Testis (tissue), 3 donors: ENCODE measurements around the gene DLEC1. TPM values are rescaled to one million over a fixed set of nuclear protein-coding genes. Genes with fewer than 3 reads are reported as not detected.

Source experiments
- DNase-seq: peaks from one replicate; pipeline ENCODE4 v3.0.0-alpha.2; 2019
- H3K27ac ChIP-seq, 2 donors: fragments of 200-600 bp; sonication (generic); one replicate each; pipeline ENCODE4 v1.5.1; 2019
- H3K27me3 ChIP-seq: fragments of 200-600 bp; sonication (generic); one replicate; pipeline ENCODE4 v1.5.1; 2019
- H3K36me3 ChIP-seq: fragments of 200-600 bp; sonication (generic); one replicate; pipeline ENCODE4 v1.5.1; 2017; ENCODE audit warnings: low read depth; ENCODE audit errors: missing control alignments
- H3K4me1 ChIP-seq: fragments of 200-600 bp; sonication (generic); one replicate; pipeline ENCODE4 v1.5.1; 2019
- H3K4me3 ChIP-seq, 2 donors: fragments of 200-600 bp; sonication (generic); one replicate each; pipeline ENCODE4 v1.5.1; 2017 to 2019
- H3K9me3 ChIP-seq: fragments of 200-600 bp; sonication (generic); one replicate; pipeline ENCODE4 v1.5.1; 2017
- POLR2A ChIP-seq: fragments of 450-650 bp; IDR thresholded peaks from one replicate; pipeline ENCODE4 v1.6.1; 2017; ENCODE audit warnings: antibody characterized with exemption, mild to moderate bottlenecking, moderate library complexity
- WGBS, 2 donors: methylation state at CpG; one replicate each; pipeline ENCODE4 v1.1.5; 2018; 5-methylcytosine and 5-hydroxymethylcytosine counted together
- intact Hi-C: fragments of 100-400 bp; cut with DNase I; formaldehyde crosslinking; loops from one replicate; pipeline ENCODE4 v1.15.1; 2023; ENCODE audit warnings: low total_unique reads
- polyA plus RNA-seq: library from polyadenylated mRNA; stranded (reverse); fragments of 350-450 nt; fragmentation: Illumina TruSeq; extraction: RNeasy Lipid Tissue Mini Kit (QIAGEN cat#74804); gene quantifications from one replicate; pipeline ENCODE4 v1.2.3, GENCODE V29; 2014; ENCODE audit warnings: low read depth, low replicate concordance; ENCODE audit not compliant: insufficient read depth
- total RNA-seq, 2 donors: library from RNA; depleted of rRNA; stranded (reverse); fragments of >200 nt; gene quantifications; one replicate each; pipeline ENCODE4 v1.2.3, GENCODE V29; 2016
- TF ChIP-seq, protein P1 (sequence below), 3 experiments: fragments of 450-650 bp in 2 of 3; fragments of 200-600 bp in 1 of 3; sonication (generic) in 1 of 3; IDR thresholded peaks; one replicate each; pipeline ENCODE4 v1.5.1; 2016 to 2019; ENCODE audit warnings: antibody characterized with exemption in 3 of 3, mild to moderate bottlenecking in 2 of 3, moderate library complexity in 1 of 3

DLEC1 gene
- total and polyA plus RNA-seq, 3 donors from 2014 or later, result 32.3 to 40.8 (median 36.9) TPM

DNA sequence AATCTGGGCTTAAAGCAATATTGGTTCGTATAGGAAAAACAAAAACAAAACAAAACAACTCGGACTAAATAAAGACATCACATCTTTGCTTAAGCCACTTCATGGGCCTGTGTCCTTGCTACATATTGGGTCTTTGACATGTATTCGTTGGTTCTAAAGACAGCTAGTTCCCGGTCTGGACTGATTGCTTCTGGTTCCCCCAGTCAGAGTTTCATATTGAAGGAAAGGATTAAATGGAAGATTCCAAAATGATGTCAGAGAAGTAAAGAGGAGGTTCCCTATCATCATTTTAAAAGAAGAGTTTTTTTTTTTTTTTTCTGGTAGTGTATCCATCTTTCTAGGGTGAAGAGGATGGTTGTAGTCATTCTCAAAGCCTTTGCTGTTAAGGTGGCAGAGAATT, 128.6 kb downstream of the DLEC1 start:
- no peaks in the 10 kb centered on the region for H3K27me3 ChIP-seq
- H3K9me3 ChIP-seq, result no peaks in the 10 kb centered on the region
- TF ChIP-seq POLR2A, result no peak
- TF ChIP-seq, protein P1, sequence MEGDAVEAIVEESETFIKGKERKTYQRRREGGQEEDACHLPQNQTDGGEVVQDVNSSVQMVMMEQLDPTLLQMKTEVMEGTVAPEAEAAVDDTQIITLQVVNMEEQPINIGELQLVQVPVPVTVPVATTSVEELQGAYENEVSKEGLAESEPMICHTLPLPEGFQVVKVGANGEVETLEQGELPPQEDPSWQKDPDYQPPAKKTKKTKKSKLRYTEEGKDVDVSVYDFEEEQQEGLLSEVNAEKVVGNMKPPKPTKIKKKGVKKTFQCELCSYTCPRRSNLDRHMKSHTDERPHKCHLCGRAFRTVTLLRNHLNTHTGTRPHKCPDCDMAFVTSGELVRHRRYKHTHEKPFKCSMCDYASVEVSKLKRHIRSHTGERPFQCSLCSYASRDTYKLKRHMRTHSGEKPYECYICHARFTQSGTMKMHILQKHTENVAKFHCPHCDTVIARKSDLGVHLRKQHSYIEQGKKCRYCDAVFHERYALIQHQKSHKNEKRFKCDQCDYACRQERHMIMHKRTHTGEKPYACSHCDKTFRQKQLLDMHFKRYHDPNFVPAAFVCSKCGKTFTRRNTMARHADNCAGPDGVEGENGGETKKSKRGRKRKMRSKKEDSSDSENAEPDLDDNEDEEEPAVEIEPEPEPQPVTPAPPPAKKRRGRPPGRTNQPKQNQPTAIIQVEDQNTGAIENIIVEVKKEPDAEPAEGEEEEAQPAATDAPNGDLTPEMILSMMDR (IDR thresholded peaks at IDR 0.05), result no peak
- no peak overlapping the region for H3K4me3 ChIP-seq
- intact Hi-C loops, result no loop called here
- H3K4me1 ChIP-seq, result no peaks in the 10 kb centered on the region
- 52 to 63% methylated on average over 4 of the region's 4 CpGs for WGBS, 2 donors
- no peak overlapping the region for H3K27ac ChIP-seq
- no peak for DNase-seq
- no peaks in the 10 kb centered on the region for H3K36me3 ChIP-seq

DNA sequence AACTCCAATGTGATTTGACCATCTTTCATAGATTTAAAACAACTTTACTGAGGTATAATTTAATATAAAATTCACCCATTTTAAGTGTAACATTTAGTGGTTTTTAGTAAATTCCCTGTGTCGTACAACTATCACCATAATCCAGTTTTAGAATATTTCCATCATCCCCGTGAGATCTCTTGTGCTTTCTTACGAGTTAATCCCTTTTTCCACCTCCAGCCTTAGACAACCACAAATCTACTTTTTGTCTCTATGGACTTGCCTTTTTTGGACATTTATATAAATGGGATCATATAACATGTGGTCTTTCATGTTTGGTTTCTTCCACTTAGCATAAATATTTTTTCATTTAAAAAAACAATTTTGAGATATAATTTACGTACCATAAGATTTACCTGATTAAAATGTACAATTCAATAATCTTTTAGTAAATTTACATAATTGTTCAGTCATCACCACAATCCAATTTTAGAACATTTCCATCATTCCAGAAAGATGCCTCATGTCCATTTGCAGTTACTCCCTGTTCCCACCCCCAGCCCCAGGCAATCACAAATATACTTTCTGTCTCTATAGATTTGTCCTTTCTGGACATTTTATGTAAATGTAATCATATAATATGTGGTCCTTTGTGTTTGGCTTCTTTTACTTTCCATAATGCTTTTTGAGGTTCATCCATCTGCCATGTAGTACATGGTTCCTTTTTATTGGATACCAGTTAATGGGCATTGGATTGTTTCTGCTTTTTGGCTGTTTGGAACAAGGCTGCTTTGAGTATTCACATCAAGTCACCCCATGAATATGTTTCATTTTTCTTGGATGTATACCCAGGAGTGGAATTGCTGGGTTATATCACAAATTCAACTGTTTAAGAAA, 129.4 kb downstream of the DLEC1 start:
- intact Hi-C loops, result no loop called here
- Histone ChIP-seq H3K4me1 (no peaks in the 10 kb centered on the region), H3K27ac (no peak overlapping the region), H3K4me3 (no peak overlapping the region), H3K36me3 (no peaks in the 10 kb centered on the region), H3K9me3 (no peaks in the 10 kb centered on the region), H3K27me3 (no peaks in the 10 kb centered on the region)
- TF ChIP-seq, protein P1 (IDR thresholded peaks at IDR 0.05), result no peak
- no peak for TF ChIP-seq POLR2A
- no peak for DNase-seq
- WGBS, 2 donors, result 92% methylated on average over 4 of the region's 4 CpGs

DNA sequence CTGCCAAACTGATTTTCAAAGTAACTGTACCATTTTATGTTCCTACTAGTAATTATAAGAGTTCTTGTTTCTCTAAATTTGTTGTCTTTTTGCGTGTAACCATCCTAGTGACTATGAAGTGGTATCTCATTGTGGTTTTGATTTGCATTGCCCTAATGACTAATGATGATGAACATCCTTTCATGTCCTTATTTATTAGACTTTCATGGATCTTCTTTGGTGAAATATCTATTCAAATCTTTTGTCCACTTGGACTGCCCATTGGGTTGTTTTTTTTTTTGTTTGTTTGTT, 130.0 kb downstream of the DLEC1 start:
- Histone ChIP-seq H3K9me3 (no peaks in the 10 kb centered on the region), H3K4me3 (no peak overlapping the region), H3K4me1 (no peaks in the 10 kb centered on the region), H3K36me3 (no peaks in the 10 kb centered on the region), H3K27me3 (no peaks in the 10 kb centered on the region), H3K27ac (no peak overlapping the region)
- TF ChIP-seq POLR2A, result no peak
- TF ChIP-seq, protein P1 (IDR thresholded peaks at IDR 0.05), result no peak
- DNase-seq, result no peak
- intact Hi-C loops, result no loop called here
- WGBS, 2 donors, result 74 to 93% methylated on average over 1 of the region's 1 CpG

DNA sequence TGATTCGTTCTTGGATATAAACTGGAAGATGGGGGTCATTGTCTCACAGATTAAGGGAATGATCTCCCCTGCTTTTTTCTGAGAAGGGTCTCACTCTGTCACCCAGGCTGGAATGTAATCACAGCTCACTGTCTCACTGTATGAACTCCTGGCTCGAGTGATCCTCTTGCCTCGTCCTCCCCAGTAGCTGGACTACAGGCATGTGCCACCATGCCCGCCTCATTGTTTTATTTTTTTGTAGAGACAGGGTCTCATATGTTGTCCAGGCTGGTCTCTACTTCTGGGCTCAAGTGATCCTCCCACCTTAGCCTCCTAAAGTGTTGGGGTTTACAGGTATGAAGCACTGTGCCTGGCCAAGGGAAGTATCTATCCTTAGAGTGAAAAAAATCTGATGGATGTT, 131.7 kb downstream of the DLEC1 start:
- intact Hi-C loops, result no loop called here
- TF ChIP-seq POLR2A, result no peak
- TF ChIP-seq, protein P1 (IDR thresholded peaks at IDR 0.05), result no peak
- Histone ChIP-seq H3K4me3 (no peak overlapping the region), H3K9me3 (no peaks in the 10 kb centered on the region), H3K27me3 (no peaks in the 10 kb centered on the region), H3K4me1 (no peaks in the 10 kb centered on the region), H3K36me3 (no peaks in the 10 kb centered on the region), H3K27ac (no peak overlapping the region)
- DNase-seq, result no peak
- 86 to 92% methylated on average over 4 of the region's 4 CpGs for WGBS, 2 donors

DNA sequence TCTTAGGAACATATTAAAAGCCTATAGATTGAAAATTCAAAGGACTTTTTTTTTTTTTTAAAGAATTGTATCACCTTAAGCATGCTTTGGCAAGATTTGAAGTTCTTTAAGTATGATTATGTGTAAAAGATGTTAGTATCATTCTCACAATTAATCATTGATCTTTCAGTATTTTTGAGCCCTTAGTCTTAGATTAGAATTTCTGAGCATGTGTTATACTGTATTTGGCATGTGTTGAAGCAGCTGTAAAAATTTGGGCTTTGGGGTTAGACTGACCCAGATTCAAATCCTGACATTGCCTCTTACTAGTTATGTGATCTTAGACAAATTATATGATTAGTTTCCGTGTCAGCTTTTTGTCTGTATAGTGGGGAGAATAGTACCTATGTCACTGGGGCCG, 132.6 kb downstream of the DLEC1 start:
- DNase-seq, result no peak
- Histone ChIP-seq H3K36me3 (no peaks in the 10 kb centered on the region), H3K27ac (no peak overlapping the region), H3K4me1 (no peaks in the 10 kb centered on the region), H3K9me3 (no peaks in the 10 kb centered on the region), H3K27me3 (no peaks in the 10 kb centered on the region), H3K4me3 (no peak overlapping the region)
- intact Hi-C loops, result no loop called here
- WGBS, 2 donors, result 93 to 94% methylated on average over 2 of the region's 2 CpGs
- TF ChIP-seq POLR2A, result no peak
- TF ChIP-seq, protein P1 (IDR thresholded peaks at IDR 0.05), result no peak
